Fibroblast of skin of left biceps (primary cell): ENCODE results near the gene CCDC73.
"Not testable (repeated sequence)": the region's sequence is repeated elsewhere in the genome, so short reads cannot be mapped to it uniquely, and the experiment has no call there.

Source experiments
- DNase-seq, 2 experiments: peaks; one replicate each; pipeline ENCODE4 v3.0.0-alpha.2; 2013; ENCODE audit warnings: low read depth in 2 of 2

Gene CCDC73

GRCh38 chr11:32794439-32794838, at the start of gene CCDC73:
Gene CCDC73 (minus strand): TSS chr11:32794662. CDS start chr11:32760243, 34,419 bp downstream.
- no peak for DNase-seq

DNA sequence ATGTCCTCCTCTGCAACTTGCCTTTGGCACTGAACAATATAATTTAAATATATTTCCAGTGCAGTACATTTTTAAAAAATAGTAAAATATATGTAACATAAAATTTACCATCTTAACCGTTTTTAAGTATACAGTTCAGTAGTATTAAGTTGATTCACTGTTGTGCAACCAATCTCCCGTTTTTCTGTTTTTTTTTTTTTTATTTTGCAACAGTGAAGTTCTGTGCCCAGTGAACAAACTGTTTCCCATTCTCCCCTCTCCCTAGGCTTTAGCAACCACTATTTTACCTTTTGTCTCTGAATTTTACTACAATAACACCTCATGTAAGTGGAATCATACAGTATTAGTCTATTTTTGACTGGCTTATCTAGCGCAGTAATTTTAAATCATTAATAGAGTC, 49.1 kb upstream of the CCDC73 start:
- DNase-seq = no peak

- DNase-seq = no peak
Observed at GRCh38 chr11:32840587-32840986, 46.1 kb upstream of the CCDC73 start.

- no peak for DNase-seq
Observed at GRCh38 chr11:32839308-32839707, 44.8 kb upstream of the CCDC73 start.

- DNase-seq = no peak
Observed at GRCh38 chr11:32838505-32839274, 44.2 kb upstream of the CCDC73 start.

GRCh38 chr11:32836946-32837345, 42.5 kb upstream of the CCDC73 start:
- DNase-seq = no peak

DNA sequence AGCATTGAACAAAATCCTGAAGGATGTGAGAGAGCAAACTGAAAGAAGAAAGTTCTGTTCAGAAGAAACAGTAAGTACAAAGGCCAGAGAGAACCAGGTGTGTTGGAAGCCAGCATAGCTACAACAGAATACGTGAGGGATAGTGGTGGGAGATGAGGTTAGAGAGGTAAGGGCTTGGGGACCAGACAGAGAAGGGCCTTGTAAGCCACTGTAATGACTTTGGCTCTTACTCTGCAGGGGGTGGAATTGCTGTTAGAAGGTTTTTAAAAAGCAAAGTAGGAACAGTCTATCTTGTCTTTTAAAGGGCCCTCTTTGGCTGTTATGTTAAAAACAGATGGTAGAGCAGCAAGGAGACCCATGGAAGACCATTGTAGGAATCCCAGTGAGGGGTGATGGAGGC, 39.5 kb upstream of the CCDC73 start:
- DNase-seq = no peak

- no peak for DNase-seq
Observed at GRCh38 chr11:32831221-32831620, 36.8 kb upstream of the CCDC73 start.

- no peak for DNase-seq
Observed at GRCh38 chr11:32830796-32831195, 36.3 kb upstream of the CCDC73 start.

DNA sequence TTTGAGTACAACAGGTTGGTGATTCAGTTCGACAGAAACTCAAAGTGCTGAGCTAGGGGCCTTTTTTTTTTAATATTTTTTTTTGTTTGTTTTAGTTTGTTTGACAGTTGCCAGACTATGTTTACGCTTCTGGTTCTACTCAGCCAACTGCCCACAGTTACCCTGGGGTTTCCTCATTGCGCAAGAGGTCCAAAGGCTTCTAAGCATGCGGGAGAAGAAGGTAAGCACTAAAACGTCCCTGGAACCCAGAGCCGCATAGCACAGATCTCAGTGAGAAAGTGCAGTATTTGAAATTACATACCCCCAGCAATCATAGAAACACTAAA, 35.9 kb upstream of the CCDC73 start:
- DNase-seq = no peak

DNA sequence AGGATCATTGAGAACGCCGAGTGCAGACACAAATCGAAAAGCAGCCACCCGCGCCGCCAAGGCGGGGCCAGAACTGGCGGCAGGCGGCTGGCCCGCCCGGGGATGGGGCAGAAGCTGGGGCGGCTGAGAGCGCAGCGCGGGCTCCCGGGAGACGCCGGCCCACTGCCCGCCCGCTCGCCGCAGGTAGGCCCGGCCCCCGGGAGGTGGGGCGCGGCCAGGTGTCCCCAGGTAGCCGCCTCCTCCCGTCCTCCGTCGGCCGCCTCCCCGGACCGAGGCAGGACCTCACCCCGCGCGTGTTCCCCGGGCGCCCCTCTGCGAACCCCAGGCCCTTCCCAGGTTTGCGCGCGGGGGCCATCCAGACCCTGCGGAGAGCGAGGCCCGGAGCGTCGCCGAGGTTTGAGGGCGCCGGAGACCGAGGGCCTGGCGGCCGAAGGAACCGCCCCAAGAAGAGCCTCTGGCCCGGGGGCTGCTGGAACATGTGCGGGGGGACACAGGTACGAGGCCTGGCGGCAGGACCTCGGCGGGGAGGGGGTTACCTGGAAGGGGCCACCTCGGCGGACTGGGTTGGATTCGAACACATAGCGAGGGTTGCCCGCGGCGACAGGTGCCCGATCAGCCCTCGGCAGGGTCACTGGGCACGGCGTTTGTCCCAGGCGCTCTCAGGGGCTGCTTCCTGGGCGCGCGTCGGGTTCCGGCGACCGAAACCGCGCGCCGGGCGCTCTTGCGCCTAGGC, 35.4 kb upstream of the CCDC73 start, which contains the start of gene PRRG4:
TSS of gene PRRG4 (plus strand) at position 248 of the 733 bp plus-strand sequence. CDS start 603 bp downstream, outside the sequence.
- DNase-seq = no peak

GRCh38 chr11:32829157-32829679, 34.8 kb upstream of the CCDC73 start:
- no peak for DNase-seq

- DNase-seq = no peak
Observed at GRCh38 chr11:32827276-32827675, 32.8 kb upstream of the CCDC73 start.

DNA sequence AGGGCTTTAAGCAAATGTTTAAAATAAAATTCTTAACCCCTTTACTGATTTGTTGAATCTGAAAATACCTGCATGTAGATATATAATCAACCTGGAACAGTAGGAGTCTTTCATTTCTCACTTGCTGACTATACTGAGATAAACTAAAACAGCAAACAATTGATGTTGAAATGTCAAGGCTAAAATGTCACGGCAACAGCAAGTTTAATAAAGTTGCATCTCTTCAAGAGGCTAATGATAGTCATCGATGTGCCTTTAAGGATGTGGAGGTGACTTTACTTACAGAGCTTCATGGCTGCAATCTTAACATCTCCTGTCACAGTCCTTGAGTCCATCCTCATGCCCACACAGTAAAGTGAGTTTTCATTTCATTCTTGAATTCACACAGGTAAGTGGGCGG, 31.7 kb upstream of the CCDC73 start:
- DNase-seq = no peak

DNA sequence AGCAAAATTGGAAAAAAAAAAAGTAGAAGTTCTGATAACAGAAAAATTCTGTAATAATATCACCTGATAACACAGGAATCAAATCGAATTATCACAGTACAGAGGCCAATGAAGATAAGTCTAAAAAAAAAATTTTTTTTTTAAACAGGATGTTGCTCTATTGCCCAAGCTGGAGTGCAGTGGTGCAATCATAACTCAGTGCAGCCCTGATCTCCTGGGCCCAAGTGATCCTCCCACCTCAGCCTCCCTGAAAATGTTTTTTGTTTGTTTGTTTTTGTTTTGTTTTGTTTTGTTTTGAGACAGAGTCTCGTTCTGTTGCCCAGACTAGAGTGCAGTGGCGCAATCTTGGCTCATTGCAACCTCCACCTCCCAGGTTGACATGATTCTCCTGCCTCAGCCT, 29.2 kb upstream of the CCDC73 start:
- not testable (repeated sequence) for DNase-seq

- DNase-seq = no peak
Observed at GRCh38 chr11:32821917-32822560, 27.6 kb upstream of the CCDC73 start.

- DNase-seq = no peak
Observed at GRCh38 chr11:32821517-32821916, 27.1 kb upstream of the CCDC73 start.

- no peak for DNase-seq
Observed at GRCh38 chr11:32820497-32820896, 26.0 kb upstream of the CCDC73 start.

- DNase-seq = no peak
Observed at GRCh38 chr11:32819187-32819586, 24.7 kb upstream of the CCDC73 start.

DNA sequence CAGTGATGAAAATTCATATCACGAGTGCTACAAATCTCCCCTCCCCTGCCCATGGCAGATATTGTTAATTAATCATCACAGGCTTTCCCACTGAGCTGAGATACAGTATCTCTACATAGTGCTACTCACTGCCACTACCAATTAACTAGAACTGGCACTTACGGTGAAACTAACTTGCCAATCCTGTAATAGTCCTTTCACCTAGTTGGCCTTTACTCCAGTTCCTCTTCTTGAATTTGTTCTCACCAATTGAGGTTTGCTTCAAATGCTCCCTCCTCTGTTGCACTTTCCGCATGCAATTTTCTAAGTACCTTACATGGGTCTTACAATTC, 23.4 kb upstream of the CCDC73 start:
- no peak for DNase-seq

DNA sequence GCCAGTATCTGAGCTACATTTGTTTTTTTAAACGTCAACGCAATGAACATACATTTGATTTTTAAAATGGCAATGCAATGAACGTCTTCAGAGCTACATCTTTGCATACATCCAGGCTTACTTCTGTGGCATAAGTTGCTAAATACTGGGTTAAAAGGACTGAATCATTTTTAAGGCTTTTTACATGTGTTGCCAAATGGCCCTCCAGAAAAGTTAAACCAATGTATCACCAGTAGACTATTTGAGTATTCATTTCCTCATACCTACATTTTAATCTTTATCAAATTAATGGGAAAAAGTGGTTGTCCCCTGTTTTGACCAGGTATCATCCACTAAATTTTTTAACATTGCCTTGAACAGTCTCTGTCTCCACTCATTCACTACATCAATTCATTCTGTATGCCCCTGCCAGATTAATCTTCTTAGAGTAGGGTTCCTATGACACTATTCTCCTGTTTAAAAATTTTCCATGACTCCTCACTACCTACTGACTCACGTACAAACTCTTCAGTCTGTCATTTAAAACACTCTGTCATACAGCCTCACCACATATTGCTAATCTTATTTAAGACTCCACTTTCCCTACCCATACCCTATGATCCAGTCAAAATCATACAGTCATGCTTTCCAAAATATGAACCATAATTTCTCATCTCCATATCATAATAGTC, 22.9 kb upstream of the CCDC73 start:
- no peak for DNase-seq

GRCh38 chr11:32809313-32809712, 14.9 kb upstream of the CCDC73 start:
- peak; percentile 7 to 15 for DNase-seq
